ENCODE data around the gene ANKRD31. TPM values are rescaled to one million over a fixed set of nuclear protein-coding genes. Genes with fewer than 3 reads are reported as not detected.
"Not testable (repeated sequence)": the region's sequence is repeated elsewhere in the genome, so short reads cannot be mapped to it uniquely, and the experiment has no call there.

ANKRD31 gene
- total RNA-seq, 1 donor from 2014 or later = 0.03 TPM

- no peak for DNase-seq (ENCODE audit: low read depth)
Measured at GRCh38 chr5:75156585-75156984, 80.1 kb downstream of the ANKRD31 start.

- no peak for DNase-seq (ENCODE audit: low read depth)
Measured at GRCh38 chr5:75152860-75153259, 83.8 kb downstream of the ANKRD31 start.

- DNase-seq (ENCODE audit: low read depth) = no peak
Measured at GRCh38 chr5:75148051-75148450, 88.6 kb downstream of the ANKRD31 start.

- no peak for DNase-seq (ENCODE audit: low read depth)
Measured at GRCh38 chr5:75142566-75143136, 94.0 kb downstream of the ANKRD31 start.

- DNase-seq (ENCODE audit: low read depth) = no peak
Measured at GRCh38 chr5:75140277-75140676, 96.4 kb downstream of the ANKRD31 start.

GRCh38 chr5:75138689-75139088, 98.0 kb downstream of the ANKRD31 start:
- DNase-seq (ENCODE audit: low read depth) = no peak

GRCh38 chr5:75130818-75131349, 105.8 kb downstream of the ANKRD31 start:
- DNase-seq (ENCODE audit: low read depth) = no peak

GRCh38 chr5:75116856-75117255, 119.8 kb downstream of the ANKRD31 start:
- no peak for DNase-seq (ENCODE audit: low read depth)

GRCh38 chr5:75114311-75114710, 122.4 kb downstream of the ANKRD31 start:
- peak; percentile 23 for DNase-seq (ENCODE audit: low read depth)

- no peak for DNase-seq (ENCODE audit: low read depth)
Measured at GRCh38 chr5:75113354-75114113, 123.1 kb downstream of the ANKRD31 start.

- DNase-seq (ENCODE audit: low read depth) = no peak
Measured at GRCh38 chr5:75108931-75109596, 127.6 kb downstream of the ANKRD31 start.

- no peak for DNase-seq (ENCODE audit: low read depth)
Measured at GRCh38 chr5:75108515-75108914, 128.2 kb downstream of the ANKRD31 start.

GRCh38 chr5:75095956-75096355, 140.7 kb downstream of the ANKRD31 start:
- DNase-seq (ENCODE audit: low read depth) = not testable (repeated sequence)

GRCh38 chr5:75091597-75091996, 145.1 kb downstream of the ANKRD31 start:
- no peak for DNase-seq (ENCODE audit: low read depth)

- no peak for DNase-seq (ENCODE audit: low read depth)
Measured at GRCh38 chr5:75089662-75090061, 147.0 kb downstream of the ANKRD31 start.

- peak; percentile 66 for DNase-seq (ENCODE audit: low read depth)
Measured at GRCh38 chr5:75089137-75089536, 147.5 kb downstream of the ANKRD31 start.

GRCh38 chr5:75088648-75089047, 148.0 kb downstream of the ANKRD31 start:
- no peak for DNase-seq (ENCODE audit: low read depth)

- no peak for DNase-seq (ENCODE audit: low read depth)
Measured at GRCh38 chr5:75081510-75081909, 155.2 kb downstream of the ANKRD31 start.

- not testable (repeated sequence) for DNase-seq (ENCODE audit: low read depth)
Measured at GRCh38 chr5:75079346-75079745, 157.3 kb downstream of the ANKRD31 start.

- no peak for DNase-seq (ENCODE audit: low read depth)
Measured at GRCh38 chr5:75078027-75078426, 158.7 kb downstream of the ANKRD31 start.

GRCh38 chr5:75072061-75072460, 164.6 kb downstream of the ANKRD31 start:
- no peak for DNase-seq (ENCODE audit: low read depth)

GRCh38 chr5:75071100-75071499, 165.6 kb downstream of the ANKRD31 start:
- no peak for DNase-seq (ENCODE audit: low read depth)

All from myocyte (in vitro differentiated cells).